GM12892 (cell line): ENCODE data around the gene HYI.

Source experiments
- POLR2A ChIP-seq: IDR thresholded peaks from 2 replicates; pipeline ENCODE4 v1.6.1; 2011; ENCODE audit warnings: low read depth, low read length, control low read depth
- TAF1 ChIP-seq: IDR thresholded peaks from 2 replicates; pipeline ENCODE4 v1.6.1; 2011; ENCODE audit warnings: low read depth, mild to moderate bottlenecking, control low read depth, low read length, borderline replicate concordance

- no peak for TF ChIP-seq POLR2A
- TF ChIP-seq TAF1: no peak
These were observed 25.7 kb upstream of the HYI start for GRCh38 chr1:43479414-43479813.
